ENCODE results near the gene HSPBAP1. TPM values are rescaled to one million over a fixed set of nuclear protein-coding genes. Genes with fewer than 3 reads are reported as not detected.

Gene HSPBAP1
- total RNA-seq, 1 experiment from 2014 or later = 9.8 TPM

DNA sequence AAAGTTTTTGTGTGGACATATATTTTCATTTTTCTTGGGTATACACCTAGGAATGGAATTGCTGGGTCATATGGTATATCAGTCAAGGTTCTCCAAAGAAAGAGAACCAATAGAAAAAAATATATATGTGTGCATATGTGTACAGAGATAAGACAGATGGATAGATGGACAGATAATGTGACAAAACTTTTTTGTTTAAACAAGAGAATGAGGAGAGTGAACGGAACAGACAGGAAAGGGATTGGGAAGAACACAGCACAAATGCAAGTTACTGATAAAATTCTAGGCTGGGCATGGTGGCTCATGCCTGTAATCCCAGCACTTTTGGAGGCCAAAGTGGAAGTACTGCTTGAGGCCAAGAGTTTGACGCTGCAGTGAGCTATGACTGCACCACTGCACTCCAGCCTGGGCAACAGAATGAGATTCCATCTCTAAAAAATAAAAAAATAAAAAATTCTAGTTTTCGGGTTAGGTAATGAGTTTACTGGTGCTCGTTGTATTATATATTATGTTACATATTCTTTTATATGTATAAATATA, 50.0 kb downstream of the HSPBAP1 start:
- Histone ChIP-seq H2BK12ac (ENCODE audit: insufficient read length, low read depth, low read length) (no peak overlapping the region), H3K14ac (ENCODE audit: insufficient read depth, low read length) (no peak overlapping the region), H3K56ac (ENCODE audit: insufficient read length, low read depth, low read length) (no peak overlapping the region), H4K8ac (replicated peaks; ENCODE audit: insufficient read length, low read depth, low read length) (no peak overlapping the region), H3K79me2 (ENCODE audit: insufficient read depth, low read length) (no peaks in the 10 kb centered on the region), H3K27me3 (ENCODE audit: insufficient read depth, low read length) (no peaks in the 10 kb centered on the region), H3K79me1 (ENCODE audit: insufficient read depth, low read depth, low read length, poor library complexity, severe bottlenecking) (no peaks in the 10 kb centered on the region), H2BK20ac (ENCODE audit: low read depth, low read length, poor library complexity, severe bottlenecking) (no peak overlapping the region), H3K4me1 (ENCODE audit: insufficient read depth, low read length) (0 out of 2 replicates have a peak, but pooled peaks cover 3% of the 10 kb centered on the region), H3T11ph (ENCODE audit: low read length) (no peak overlapping the region), H3K27ac (ENCODE audit: insufficient read length, low read depth, low read length) (no peak overlapping the region), H2BK15ac (ENCODE audit: low read depth, low read length) (no peak overlapping the region), H2BK5ac (ENCODE audit: insufficient read length, low read length) (no peak overlapping the region), H4K5ac (ENCODE audit: insufficient read length, low read depth, low read length) (no peak overlapping the region), H3K4ac (ENCODE audit: low read depth, low read length) (no peak overlapping the region), H3K23ac (ENCODE audit: insufficient read length, low read depth, low read length) (no peak overlapping the region), H2AK5ac (ENCODE audit: insufficient read length, low read length) (no peak overlapping the region), H3K4me2 (ENCODE audit: insufficient read depth, insufficient read length, low read length) (no peak overlapping the region), H3K9ac (ENCODE audit: extremely low read depth, insufficient read length, low read length) (no peak overlapping the region), H2AFZ (ENCODE audit: low read length) (no peak overlapping the region), H3K23me2 (ENCODE audit: insufficient read length, low read depth, low read length, poor library complexity, severe bottlenecking) (no peaks in the 10 kb centered on the region), H3K9me3 (ENCODE audit: control insufficient read depth, low read depth, low read length) (no peaks in the 10 kb centered on the region), H3K18ac (ENCODE audit: insufficient read length, low read depth, low read length) (no peak overlapping the region), H2BK120ac (ENCODE audit: low read depth, low read length, poor library complexity, severe bottlenecking) (no peak overlapping the region), H4K91ac (ENCODE audit: insufficient read length, low read depth, low read length) (no peak overlapping the region), H4K20me1 (ENCODE audit: control insufficient read depth, insufficient read depth, insufficient read length) (no peaks in the 10 kb centered on the region)
- H3K27ac Mint-ChIP-seq = no peak overlapping the region
- TF ChIP-seq, protein P1, sequence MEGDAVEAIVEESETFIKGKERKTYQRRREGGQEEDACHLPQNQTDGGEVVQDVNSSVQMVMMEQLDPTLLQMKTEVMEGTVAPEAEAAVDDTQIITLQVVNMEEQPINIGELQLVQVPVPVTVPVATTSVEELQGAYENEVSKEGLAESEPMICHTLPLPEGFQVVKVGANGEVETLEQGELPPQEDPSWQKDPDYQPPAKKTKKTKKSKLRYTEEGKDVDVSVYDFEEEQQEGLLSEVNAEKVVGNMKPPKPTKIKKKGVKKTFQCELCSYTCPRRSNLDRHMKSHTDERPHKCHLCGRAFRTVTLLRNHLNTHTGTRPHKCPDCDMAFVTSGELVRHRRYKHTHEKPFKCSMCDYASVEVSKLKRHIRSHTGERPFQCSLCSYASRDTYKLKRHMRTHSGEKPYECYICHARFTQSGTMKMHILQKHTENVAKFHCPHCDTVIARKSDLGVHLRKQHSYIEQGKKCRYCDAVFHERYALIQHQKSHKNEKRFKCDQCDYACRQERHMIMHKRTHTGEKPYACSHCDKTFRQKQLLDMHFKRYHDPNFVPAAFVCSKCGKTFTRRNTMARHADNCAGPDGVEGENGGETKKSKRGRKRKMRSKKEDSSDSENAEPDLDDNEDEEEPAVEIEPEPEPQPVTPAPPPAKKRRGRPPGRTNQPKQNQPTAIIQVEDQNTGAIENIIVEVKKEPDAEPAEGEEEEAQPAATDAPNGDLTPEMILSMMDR (conservative IDR thresholded peaks at IDR 0.05) = no peak
- H3K4me3 Mint-ChIP-seq = no peak overlapping the region
- DNase-seq = no peak
- no CpG with 5 or more reads among the region's 4 CpGs for WGBS (ENCODE audit: extremely low coverage, insufficient read length, low lambda C conversion rate)
- H3K36me3 Mint-ChIP-seq (ENCODE audit: insufficient read depth in 1 of 3, low read depth in 3 of 3) = peaks cover 31 to 53% (median 49%) of the 10 kb centered on the region in 3 experiments
- peaks cover 12 to 19% of the 10 kb centered on the region in 2 experiments for H3K9me3 Mint-ChIP-seq
- peaks cover 17% of the 10 kb centered on the region in 2 experiments for H3K4me1 Mint-ChIP-seq
- no peaks in the 10 kb centered on the region; the same call in 1 of the 2 replicates for H3K27me3 Mint-ChIP-seq (ENCODE audit: low read depth)

All from H9 (cell line).